ENCODE results near the gene HOXC10.

Gene HOXC10

DNA sequence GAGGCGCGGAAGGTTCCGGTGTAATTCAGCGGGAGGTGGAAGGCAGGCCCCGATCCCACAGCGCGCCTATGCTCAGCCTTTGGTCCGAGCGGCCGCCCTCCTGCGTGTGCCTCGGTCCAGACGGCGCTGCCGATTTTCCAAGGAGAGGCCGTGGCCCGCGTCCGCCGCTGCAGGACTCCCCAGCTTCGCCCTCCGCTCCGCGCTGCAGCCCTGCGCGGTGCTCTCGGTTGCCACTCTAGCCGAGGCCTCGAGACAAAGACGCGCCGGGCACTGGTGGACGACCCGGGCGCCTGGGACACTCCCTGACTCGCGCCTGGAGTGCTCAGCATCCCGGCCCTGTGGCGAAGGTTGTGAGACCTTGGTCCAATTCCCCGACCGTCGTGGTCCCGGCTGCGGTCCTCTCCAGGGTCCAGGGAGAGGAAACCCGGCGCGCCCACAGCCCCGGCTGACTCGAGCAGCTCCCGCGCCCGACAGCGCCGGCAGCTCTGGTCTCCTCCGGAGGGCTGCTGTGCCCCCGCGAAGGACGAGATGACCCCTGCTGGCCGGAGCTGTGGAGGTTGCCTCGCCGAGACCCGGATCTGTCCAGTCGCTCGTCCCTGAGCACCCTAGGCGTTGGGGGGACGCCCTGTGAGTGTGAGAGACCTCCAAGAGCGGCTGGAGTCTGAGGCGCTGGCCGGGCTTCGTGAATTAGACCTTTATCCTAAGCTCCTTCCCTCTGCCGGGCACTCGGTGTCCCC is 23.8 kb upstream of the HOXC10 start:
- TF ChIP-seq CTCF (IDR thresholded peaks at IDR 0.05): no peak
- no peak for DNase-seq (ENCODE audit: low spot score)
- peak overlapping the region; percentile 12 for H3K4me3 ChIP-seq
- H3K27ac ChIP-seq: no peak overlapping the region

DNA sequence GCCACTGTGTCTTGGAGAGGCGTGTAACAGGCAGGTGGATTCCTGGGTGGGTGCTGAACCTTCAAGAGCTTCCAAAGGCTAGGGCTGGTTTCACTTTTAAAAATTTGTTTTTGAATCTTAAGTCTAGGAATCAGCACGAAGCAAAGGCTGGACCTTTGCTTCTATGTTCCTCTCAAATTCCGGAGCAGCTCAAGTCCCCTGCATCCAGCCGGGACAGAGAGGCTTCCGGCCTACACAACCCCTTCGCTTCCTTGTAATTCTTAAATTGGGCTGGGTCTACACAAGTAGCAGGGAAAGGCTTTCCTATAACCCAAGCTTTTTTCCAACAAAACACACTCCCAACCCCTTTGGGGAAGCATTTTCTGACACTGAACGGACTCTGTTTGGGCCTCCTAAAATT is 21.9 kb upstream of the HOXC10 start:
- TF ChIP-seq CTCF (IDR thresholded peaks at IDR 0.05): no peak
- DNase-seq (ENCODE audit: low spot score): no peak
- H3K4me3 ChIP-seq: no peak overlapping the region
- no peak overlapping the region for H3K27ac ChIP-seq

DNA sequence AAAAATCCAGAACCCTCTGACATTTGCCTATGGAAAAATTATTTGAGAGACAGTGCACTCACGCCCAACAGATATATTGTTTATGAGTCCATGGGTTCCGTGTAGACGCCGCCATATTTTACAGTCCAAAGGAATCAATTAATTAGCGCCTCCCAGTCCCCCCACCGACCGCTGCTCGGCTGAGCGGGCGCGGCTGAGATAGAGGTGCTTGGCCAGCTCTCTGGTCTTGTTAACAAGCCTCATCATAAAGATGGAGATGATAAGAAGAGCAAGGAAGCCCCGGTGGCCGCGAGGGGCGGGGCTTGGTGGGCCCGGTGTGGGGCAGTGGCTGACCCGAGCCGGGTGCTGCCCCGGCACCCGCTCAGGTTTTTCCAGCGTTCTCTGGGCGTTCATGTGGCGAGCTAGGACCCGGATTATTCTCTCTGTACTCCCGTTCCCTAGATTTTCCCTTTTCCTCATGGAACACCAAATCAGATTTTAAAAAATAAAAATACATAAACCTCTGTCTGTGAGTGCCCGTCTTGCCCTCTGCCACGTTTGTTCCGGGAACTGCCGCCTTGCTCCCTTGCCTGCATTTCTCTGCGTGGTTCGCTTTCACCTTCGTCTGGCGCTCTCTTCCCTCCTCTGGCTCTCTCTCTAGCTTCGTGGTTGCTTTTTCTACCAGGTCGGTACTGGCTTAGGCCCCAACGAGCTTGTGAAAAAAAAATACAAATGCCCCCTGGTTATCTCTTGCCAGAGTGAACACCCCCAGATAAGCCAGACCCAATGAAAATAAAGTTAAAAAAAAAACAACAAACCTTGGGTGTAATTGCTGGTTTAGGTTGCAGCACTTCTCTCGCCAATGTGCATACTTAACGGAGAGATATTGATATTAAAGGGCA is 21.3 kb upstream of the HOXC10 start:
- no peak overlapping the region for H3K4me3 ChIP-seq
- no peak for TF ChIP-seq CTCF (IDR thresholded peaks at IDR 0.05)
- no peak for DNase-seq (ENCODE audit: low spot score)
- no peak overlapping the region for H3K27ac ChIP-seq

- H3K27ac ChIP-seq: no peak overlapping the region
- TF ChIP-seq CTCF (IDR thresholded peaks at IDR 0.05): no peak
- H3K4me3 ChIP-seq: no peak overlapping the region
- DNase-seq (ENCODE audit: low spot score): no peak
Observed at GRCh38 chr12:53964315-53964713, 20.6 kb upstream of the HOXC10 start.

DNA sequence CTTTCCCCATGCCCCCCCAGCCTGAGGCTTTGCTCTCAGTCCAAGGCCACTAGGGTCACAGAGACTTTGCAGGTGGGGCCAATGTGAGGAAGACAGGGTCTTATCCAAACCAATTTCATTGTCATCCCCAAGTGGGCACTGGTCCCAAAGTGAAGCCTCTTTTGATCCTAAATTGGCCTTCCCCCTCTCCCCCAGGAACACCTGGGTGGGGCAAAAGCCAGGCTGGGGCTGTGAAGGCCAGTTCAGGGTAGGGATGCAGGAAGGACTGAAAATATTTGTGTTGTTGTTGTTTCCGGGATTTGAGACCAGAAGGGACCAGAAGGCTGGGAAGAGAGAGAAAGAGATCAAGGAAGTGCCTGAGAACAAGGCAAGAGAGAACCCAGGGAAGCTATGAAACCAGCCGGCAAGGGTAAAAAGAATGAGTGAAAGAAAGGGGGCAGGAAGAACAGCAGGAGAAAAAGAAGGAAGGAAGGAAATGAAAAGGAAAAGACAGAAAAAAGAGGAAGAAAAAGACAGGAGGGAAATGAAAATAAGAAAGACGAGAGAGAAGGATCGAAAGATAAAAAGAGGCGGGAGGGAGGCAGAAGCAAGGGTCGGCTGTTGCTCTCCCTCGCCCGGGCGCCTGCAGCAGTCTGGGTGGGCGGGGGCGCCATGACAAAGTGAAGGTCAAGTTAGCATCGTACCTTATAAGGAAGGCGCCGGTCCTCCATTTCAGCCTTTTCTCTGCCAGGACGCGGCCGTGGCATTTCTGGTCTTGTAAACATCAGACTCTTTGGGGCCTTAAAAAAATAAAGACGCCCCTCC is 19.5 kb upstream of the HOXC10 start:
- TF ChIP-seq CTCF (IDR thresholded peaks at IDR 0.05): no peak
- no peak for DNase-seq (ENCODE audit: low spot score)
- no peak overlapping the region for H3K4me3 ChIP-seq
- no peak overlapping the region for H3K27ac ChIP-seq

GRCh38 chr12:53966085-53966384 is 18.9 kb upstream of the HOXC10 start:
- no peak for DNase-seq (ENCODE audit: low spot score)
- no peak overlapping the region for H3K27ac ChIP-seq
- no peak for TF ChIP-seq CTCF (IDR thresholded peaks at IDR 0.05)
- no peak overlapping the region for H3K4me3 ChIP-seq

Data from coronary artery (tissue), 2 donors.